AG04449 (cell line): ENCODE measurements around the gene TNFRSF1A.

Source experiments
- CTCF ChIA-PET: fragments of 350-600 bp; formaldehyde crosslinking; extraction: SDS; loops from one replicate; lab custom pipeline; 2021; ENCODE audit warnings: antibody characterized with exemption; lab: Yijun Ruan, JAX
- POLR2A ChIA-PET: fragments of 400-600, 350-600 bp; formaldehyde crosslinking; extraction: SDS; loops from one replicate; lab custom pipeline; 2020; ENCODE audit warnings: antibody characterized with exemption, inconsistent platforms; lab: Yijun Ruan, JAX
- DNase-seq: peaks from one replicate; pipeline ENCODE4 v3.0.0-alpha.2; 2010; ENCODE audit warnings: low read depth, low spot score
- H3K4me3 ChIP-seq: 2 replicates; pipeline ENCODE4 v1.5.1; 2011; ENCODE audit warnings: low read depth, mild to moderate bottlenecking, control low read depth, low read length
- CTCF ChIP-seq: IDR thresholded peaks from one replicate; pipeline ENCODE4 v1.5.1; 2011; ENCODE audit warnings: mild to moderate bottlenecking, moderate library complexity, low read length, control low read depth, inconsistent platforms; ENCODE audit not compliant: insufficient read depth; ENCODE audit errors: missing control alignments

Gene TNFRSF1A

DNA sequence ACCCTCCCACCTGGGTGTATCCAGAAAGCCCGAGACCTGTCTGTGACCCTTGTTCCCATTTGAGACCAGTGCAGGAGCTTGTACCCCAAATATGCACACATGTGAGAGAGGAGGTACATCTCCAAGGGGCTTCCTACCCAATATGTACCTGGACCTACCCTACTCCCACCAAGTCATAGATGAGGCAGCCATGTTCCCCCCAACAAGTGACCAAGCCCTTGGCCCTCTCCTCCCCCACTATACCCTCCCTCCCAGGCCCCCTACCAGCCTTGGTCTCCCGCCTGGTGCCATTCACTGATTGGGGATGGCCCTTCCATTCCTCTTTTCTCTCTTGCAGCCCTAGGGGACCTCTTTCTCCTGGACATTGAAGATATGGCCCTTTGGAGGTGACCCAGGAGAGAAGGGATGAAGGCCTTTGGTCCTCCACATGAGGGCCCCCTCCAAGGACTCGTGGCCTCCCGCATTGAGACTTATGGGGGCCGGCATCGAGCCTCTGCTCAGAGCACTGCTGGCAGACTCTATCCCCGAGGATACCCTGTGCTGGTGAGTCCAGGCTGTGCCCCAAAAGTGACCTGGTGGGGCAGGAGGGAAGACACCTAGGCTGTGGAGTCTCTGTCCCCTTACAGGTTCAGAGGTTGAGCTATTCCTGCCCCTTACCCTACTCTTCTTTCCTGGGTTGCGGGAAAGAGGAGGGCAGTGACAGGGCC lies 29.9 kb downstream of the TNFRSF1A start:
- no peak for DNase-seq
- ChIA-PET CTCF (interaction anchor here (1.6 to 3.4 kb wide), 2 partner anchors 11 to 153 kb away, joined by 3 to 12 read pairs; no protein-coding TSS in a partner anchor), POLR2A (no interaction called here)
- TF ChIP-seq CTCF, result no peak
- no peak overlapping the region for H3K4me3 ChIP-seq

- H3K4me3 ChIP-seq, result peak overlapping the region; percentile 20
- no peak for TF ChIP-seq CTCF
- DNase-seq, result no peak
- CTCF ChIA-PET, result interaction anchor here (3.4 kb wide), 1 partner anchor 12 kb away, joined by 12 read pairs; no protein-coding TSS in a partner anchor
- POLR2A ChIA-PET, result no interaction called here
Measured at GRCh38 chr12:6310771-6311610, 30.9 kb downstream of the TNFRSF1A start.

GRCh38 chr12:6307529-6307928 lies 34.3 kb downstream of the TNFRSF1A start:
- ChIA-PET POLR2A (no interaction called here), CTCF (interaction anchor here (1.5 to 1.7 kb wide), 2 partner anchors 10 to 319 kb away, joined by 4 to 6 read pairs; no protein-coding TSS in a partner anchor)
- TF ChIP-seq CTCF, result no peak
- H3K4me3 ChIP-seq, result no peak overlapping the region
- no peak for DNase-seq

- ChIA-PET CTCF (interaction anchor here (1.5 to 1.7 kb wide), 2 partner anchors 11 to 318 kb away, joined by 4 to 6 read pairs; no protein-coding TSS in a partner anchor), POLR2A (no interaction called here)
Measured at GRCh38 chr12:6306599-6307220, 35.2 kb downstream of the TNFRSF1A start.

GRCh38 chr12:6306151-6306550 lies 35.7 kb downstream of the TNFRSF1A start:
- ChIA-PET CTCF (interaction anchor here (1.1 to 2.4 kb wide), 3 partner anchors 11 to 318 kb away, joined by 3 to 6 read pairs (median 6); no protein-coding TSS in a partner anchor), POLR2A (no interaction called here)
- H3K4me3 ChIP-seq, result no peak overlapping the region
- TF ChIP-seq CTCF, result no peak
- no peak for DNase-seq

More at GRCh38 chr12:6306599-6307220, 35.2 kb downstream of the TNFRSF1A start:
- TF ChIP-seq CTCF, result no peak
- H3K4me3 ChIP-seq, result no peak overlapping the region
- no peak for DNase-seq

- DNase-seq, result no peak
- no peak overlapping the region for H3K4me3 ChIP-seq
- ChIA-PET CTCF (interaction anchor here (0.8 to 1.2 kb wide), 2 partner anchors 20 to 315 kb away, joined by 3 to 4 read pairs; no protein-coding TSS in a partner anchor), POLR2A (no interaction called here)
- TF ChIP-seq CTCF, result no peak
Measured at GRCh38 chr12:6303071-6303470, 38.8 kb downstream of the TNFRSF1A start.
